ENCODE data around the gene RDH13.
A peak's percentile ranks its signal among the peaks of the same experiment; 100 is the strongest.
"Not testable (repeated sequence)": the region's sequence is repeated elsewhere in the genome, so short reads cannot be mapped to it uniquely, and the experiment has no call there.

Gene RDH13, protein sequence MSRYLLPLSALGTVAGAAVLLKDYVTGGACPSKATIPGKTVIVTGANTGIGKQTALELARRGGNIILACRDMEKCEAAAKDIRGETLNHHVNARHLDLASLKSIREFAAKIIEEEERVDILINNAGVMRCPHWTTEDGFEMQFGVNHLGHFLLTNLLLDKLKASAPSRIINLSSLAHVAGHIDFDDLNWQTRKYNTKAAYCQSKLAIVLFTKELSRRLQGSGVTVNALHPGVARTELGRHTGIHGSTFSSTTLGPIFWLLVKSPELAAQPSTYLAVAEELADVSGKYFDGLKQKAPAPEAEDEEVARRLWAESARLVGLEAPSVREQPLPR

GRCh38 chr19:55062735-55063491, at the start of gene RDH13:
Gene RDH13 (minus strand): TSS chr19:55063148. CDS start chr19:55063032, 116 bp downstream.
- DNase-seq (ENCODE audit: low spot score) = peak; percentile 94
- peak within 1 kb of the TSS; percentile 77 for H3K4me3 ChIP-seq
- peak within 1 kb of the TSS in 1 of 2 donors; percentile 51 for H3K27ac ChIP-seq
- TF ChIP-seq CTCF (IDR thresholded peaks at IDR 0.05) = no peak

DNA sequence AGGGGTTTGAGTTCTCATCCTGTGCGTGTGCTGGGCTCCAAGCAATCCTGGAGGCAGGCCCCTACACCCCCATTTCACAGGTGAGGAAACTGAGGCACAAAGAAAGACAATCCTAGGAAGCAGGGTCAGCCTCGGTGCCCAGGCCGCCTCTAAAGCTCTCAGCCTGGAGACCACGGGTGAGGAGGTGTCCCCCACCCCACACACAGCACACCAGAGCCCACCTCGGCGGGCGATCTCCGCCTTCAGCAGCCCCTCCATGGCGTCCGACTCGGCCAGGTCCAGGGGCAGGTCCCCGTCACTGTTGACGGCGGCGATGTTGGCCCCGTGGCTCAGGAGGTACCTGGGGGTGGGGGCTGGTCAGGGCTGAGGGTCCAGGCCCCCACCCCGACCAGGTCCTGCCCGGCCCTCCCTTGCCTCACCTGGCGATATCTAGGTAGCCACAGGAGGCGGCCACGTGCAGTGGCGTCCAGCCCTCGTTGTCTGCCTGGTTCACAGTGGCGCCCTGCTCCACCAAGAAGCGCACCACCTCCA, 49.4 kb upstream of the RDH13 start:
- no peak for DNase-seq (ENCODE audit: low spot score)
- Histone ChIP-seq H3K4me3 (peak overlapping the region; percentile 97), H3K27ac (peak overlapping the region; percentile 94 to 97)
- no peak for TF ChIP-seq CTCF (IDR thresholded peaks at IDR 0.05)

- DNase-seq (ENCODE audit: low spot score) = no peak
- no peak for TF ChIP-seq CTCF (IDR thresholded peaks at IDR 0.05)
- Histone ChIP-seq H3K4me3 (no peak overlapping the region), H3K27ac (peak overlapping the region; percentile 94 to 97)
These were observed 48.4 kb upstream of the RDH13 start for GRCh38 chr19:55111238-55111831.

DNA sequence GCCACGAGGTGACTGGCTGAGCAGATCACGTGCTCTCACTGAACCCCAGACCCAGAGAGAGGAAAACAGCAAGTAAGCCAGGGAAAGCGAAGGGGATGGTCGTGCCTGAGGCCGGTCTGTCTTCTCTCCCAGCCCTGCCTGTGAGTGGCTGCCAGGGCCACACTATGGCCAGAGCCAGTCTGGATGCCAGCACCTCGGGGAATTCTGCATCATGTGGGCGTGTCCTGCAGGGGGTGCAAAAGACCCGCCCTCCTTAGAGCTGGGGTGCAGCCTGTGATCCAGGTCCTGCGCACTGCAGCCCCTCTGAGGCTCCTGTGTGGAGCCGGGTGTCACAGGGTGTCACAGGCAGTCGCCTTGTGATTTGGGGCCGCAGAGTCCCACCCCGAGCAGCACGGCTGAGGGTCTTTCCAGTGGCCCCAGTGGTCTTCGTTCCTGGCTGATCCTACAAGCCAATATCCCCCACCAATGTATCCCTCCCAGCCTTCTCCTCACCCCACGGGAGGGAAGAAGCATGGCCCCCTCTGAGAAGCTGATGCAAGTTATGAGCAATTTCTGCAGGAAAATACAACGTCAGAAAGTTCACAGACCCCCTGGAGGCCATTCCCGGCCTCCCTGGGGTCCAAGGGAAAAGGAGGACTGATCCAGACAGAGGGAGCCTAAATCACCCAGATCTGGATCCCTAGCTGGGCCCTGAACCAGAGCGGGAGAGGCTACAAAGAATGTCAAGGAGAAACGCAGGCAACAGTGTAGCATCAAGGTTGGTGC, 46.8 kb upstream of the RDH13 start:
- no peak overlapping the region for H3K4me3 ChIP-seq
- no peak overlapping the region for H3K27ac ChIP-seq
- no peak for DNase-seq (ENCODE audit: low spot score)
- TF ChIP-seq CTCF (IDR thresholded peaks at IDR 0.05) = no peak

DNA sequence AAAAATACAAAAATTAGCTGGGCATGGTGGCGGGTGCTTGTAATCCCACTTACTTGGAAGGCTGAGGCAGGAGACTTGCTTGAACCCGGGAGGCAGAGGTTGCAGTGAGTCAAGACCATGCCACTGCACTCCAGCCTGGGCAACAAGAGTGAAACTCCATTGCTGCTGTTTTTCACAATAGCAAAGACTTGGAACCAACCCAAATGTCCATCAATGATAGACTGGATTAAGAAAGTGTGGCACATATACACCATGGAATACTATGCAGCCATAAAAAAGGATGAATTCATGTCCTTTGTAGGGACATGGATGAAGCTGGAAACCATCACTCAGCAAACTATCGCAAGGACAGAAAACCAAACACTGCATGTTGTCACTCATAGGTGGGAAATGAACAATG, 44.3 kb upstream of the RDH13 start:
- not testable (repeated sequence) for H3K4me3 ChIP-seq; H3K27ac ChIP-seq; DNase-seq (ENCODE audit: low spot score)

- no peak for TF ChIP-seq CTCF (IDR thresholded peaks at IDR 0.05)
- DNase-seq (ENCODE audit: low spot score) = no peak
- H3K4me3 ChIP-seq = no peak overlapping the region
- H3K27ac ChIP-seq = no peak overlapping the region
These were observed 43.6 kb upstream of the RDH13 start for GRCh38 chr19:55106591-55106990.

DNA sequence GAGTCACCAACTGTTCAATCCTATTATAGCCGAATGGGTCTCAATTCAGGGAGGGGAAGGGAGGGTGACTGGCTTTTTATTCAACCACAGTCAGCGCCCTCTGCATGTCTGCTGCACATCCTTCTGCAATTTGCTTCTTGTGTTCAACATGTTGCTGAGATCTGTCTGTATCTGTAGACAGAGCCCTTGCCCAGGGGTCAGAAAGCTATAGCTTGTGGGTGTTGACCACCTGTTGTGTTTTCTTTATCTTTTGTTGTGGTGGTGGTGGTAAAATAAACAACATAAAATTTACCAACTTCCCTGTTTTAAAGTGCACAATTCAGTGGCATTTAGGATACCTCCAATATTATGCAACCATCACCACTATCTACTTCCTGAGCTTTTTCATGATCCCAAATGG, 42.3 kb upstream of the RDH13 start:
- TF ChIP-seq CTCF (IDR thresholded peaks at IDR 0.05) = no peak
- no peak for DNase-seq (ENCODE audit: low spot score)
- no peak overlapping the region for H3K27ac ChIP-seq
- no peak overlapping the region for H3K4me3 ChIP-seq

All from coronary artery (tissue), 2 donors.